CD4-positive, alpha-beta T cell treated with Interleukin-6 for 4 hours (primary cell): ENCODE results near the gene TCP10L.
"Not testable (repeated sequence)": the region's sequence is repeated elsewhere in the genome, so short reads cannot be mapped to it uniquely, and the experiment has no call there.

ENCODE experiments used
- DNase-seq: peaks from one replicate; pipeline ENCODE4 v3.0.0-alpha.2; 2020; ENCODE audit warnings: mixed read lengths

TCP10L gene

DNA sequence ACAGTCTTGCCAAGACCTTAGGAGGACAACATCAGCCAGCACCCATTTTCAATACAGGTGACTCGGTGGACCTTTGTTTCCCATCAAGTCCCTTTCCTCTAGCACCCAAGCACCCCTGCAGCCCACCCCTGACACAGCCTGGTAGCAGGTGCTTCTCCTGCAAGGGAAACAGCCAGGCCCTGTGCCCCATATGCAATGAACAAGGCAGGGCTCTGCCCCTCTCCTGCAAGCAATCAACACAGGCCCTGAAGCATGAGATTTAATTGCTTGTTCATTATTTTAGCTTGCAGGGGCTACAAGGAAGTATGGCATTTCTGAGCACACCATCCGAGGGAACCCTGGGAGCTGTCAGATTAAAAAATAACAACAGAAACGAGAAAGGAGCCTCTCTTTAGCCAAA is 35.4 kb downstream of the TCP10L start:
- no peak for DNase-seq

DNA sequence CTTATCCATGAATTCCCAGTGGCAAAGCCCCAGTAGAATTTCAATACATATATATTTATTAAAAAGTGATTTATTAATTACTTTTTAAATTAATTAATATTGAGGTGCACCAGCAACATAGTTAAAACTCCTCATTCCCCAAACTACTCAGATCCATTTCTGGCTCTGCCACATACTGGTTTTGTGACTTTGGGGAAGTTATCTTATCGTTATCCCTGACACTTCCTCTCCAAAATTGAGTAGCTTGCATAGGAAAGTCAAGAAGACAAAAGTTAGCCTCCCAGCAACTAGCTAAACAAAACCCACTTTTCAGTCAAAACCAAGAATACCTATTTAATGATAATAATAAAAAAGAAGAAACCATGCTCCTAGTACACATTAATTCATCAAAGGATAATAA is 35.9 kb downstream of the TCP10L start:
- DNase-seq: no peak

DNA sequence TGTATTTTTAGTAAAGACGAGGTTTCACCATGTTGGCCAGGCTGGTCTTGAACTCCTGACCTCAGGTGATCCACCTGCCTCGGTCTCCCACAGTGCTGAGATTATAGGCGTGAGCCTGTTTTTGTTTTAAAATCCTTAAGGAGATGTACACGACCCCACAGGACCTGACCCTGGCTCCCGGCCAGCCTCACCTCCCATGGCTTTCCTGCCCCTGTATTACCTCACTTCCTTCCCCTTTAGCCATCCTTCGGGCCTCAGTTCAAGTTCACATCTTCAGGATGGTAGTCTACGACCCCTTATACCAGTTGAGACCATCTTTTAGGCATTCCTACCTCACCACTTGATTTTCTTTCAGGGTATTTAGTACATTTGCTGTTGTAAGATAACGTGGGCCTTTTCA is 36.3 kb downstream of the TCP10L start:
- no peak for DNase-seq

DNA sequence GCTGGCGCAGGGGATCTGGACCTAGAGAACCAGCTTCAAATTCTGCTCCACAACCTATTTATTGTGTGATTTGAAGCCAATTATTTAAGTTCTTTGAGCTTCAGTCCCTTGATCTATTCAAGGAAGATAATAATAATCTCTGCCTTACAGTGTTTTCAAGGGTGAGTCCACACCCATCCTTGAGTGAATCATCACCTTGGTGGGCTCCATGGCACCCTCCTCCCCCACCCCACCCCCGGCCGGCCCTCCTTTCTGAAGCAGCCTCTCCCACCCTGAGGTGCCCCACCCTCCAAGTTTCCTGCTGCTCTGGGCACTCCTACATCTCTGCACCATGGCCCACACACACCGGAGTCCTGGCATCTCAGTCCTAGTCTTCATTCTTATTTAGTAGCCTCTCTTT is 38.3 kb downstream of the TCP10L start:
- DNase-seq: no peak

DNA sequence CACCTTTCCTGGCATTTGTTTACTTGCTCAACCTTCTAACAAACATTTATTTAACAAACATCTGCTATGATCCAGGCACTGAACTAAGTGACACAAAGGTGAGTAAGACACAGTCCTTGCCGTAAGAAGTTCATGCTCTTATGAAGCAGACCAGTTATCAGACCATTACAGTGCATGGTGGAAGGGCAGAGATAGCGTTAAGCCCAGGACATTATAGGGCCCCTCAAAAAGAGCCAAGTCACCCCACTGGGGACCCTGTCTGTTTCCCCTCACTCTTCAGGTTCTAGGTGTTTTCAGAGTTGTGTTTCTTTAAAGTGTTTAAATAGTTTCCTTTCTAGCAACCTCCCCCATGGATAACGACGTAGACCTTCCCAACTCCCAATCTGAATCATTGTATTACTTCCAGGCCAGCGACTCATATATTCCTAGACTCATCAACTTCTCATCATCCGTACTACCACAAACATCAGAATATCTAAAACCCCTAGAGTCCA is 39.3 kb downstream of the TCP10L start:
- no peak for DNase-seq

DNA sequence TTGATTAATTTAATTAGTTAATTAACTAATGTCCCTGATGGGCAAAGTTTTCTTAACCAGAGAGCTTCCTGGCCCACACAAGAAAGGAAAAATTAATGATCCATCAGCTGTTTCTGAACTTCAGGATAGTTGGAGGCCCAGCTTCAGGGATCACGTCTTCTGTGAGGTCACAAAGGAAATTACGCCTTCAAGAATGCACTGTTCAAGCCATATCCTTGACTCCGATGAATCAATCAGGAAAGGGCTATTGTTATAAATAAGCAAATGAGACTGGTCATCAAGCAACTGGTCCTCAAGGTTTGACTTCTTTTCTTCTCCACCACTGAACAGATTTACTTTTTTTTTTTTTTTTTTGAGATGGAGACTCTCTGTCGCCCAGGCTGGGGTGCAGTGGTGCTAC is 40.6 kb downstream of the TCP10L start:
- no peak for DNase-seq

DNA sequence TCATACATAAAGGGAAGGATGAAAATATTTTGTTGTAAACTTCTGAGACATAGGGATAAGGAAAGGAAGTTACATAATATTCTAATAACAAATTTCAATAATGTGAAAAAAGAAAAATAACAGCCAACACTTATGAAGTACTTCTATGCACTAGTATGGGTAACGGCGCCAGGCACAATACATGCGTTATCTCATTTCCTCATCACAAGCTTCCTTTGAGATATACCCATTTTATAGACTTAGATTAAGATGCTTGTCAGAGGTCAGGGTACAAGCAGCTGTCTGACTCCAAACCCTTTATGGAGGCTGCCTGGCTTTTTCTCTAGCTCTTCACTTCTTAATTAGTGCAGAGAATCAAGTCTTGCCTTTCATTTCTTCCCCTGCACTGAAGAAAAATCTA is 41.3 kb downstream of the TCP10L start:
- no peak for DNase-seq

DNA sequence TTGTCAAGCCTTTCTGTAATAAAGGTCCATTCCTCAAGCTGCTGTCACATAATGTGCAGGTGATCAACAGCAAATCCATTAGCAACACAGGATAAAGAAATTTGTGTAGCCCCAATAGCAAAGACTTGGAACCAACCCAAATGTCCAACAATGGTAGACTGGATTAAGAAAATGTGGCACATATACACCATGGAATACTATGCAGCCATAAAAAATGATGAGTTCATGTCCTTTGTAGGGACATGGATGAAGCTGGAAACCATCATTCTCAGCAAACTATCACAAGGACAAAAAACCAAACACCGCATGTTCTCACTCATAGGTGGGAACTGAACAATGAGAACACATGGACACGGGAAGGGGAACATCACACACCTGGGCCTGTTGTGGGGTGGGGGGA is 42.3 kb downstream of the TCP10L start:
- not testable (repeated sequence) for DNase-seq

DNA sequence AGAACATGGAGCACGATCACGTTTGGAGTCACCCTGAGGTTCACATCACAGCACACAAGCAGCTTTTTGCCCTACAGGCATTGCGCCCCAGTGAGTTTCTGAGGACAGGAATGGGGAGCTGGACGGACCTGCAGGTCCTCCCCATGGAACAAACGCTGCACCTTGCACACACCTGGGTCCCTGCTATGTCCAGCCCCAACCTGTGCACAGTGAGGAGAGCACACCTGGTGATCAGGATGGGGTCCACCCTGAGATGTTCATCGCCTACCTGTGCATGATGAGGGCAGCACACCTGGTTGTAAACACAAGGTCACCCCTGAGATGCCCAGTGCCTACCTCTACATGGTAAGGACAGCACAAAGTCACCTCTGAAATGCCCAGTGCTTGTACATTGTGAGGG is 45.9 kb downstream of the TCP10L start:
- DNase-seq: no peak

DNA sequence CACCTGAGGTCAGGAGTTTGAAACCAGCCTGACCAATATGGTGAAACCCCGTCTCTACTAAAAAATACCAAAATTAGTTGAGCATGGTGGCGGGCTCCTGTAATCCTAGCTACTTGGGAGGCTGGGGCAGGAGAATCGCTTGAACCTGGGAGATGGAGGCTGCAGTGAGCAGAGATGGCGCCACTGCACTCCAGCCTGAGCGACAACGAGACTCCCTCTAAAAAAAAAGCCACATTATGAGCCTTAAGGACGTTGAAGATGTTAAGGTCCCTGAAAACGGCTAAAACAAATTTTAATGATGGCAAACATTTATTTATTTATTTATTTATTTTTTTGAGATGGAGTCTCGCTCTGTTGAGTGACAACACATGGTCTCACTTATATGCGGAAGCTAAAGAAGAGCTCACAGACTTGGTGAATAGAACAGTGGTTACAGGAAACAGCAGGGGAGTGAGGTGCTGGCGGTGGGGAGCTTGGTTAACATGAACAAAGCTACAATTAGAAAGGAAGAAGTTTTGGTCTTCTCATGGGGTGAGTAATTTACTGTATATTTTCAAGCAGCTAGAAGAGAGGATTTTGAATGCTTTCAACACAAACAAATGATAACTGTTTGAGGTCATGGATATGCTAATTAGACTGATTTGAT is 47.1 kb downstream of the TCP10L start:
- DNase-seq: peak; percentile 42

DNA sequence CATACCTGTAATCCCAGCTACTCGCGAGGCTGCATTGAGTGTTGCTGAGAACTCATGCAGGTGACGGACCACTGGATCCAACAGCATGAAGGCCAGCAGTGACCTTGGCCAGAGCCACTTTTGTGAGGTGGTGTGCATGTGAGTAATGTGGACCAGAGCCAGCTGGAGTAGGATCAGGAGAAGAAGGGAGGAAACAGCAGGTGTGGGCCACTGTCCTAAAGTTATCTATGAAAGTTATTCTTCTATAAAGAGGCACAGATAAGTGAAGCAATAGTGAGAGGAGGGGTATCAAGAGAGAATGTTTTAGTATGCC is 47.8 kb downstream of the TCP10L start:
- no peak for DNase-seq

DNA sequence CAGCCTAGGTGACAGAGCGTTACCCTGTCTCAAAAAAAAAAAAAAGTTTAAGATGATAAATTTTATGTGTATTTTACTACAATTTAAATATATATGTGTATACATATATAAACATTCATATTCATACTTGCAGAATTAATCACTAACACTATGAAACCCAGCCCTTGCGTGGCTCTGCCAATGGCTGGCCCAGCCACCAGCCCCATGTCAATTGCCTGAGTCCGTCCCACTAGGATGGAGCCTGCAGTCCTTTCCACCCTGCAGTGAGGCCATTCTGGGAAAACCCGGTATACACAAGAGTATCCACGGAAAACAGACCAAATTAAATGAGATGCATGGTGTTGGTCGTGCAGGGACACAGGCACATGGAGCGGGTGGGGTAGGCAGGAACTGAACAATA is 49.7 kb downstream of the TCP10L start:
- DNase-seq: no peak

DNA sequence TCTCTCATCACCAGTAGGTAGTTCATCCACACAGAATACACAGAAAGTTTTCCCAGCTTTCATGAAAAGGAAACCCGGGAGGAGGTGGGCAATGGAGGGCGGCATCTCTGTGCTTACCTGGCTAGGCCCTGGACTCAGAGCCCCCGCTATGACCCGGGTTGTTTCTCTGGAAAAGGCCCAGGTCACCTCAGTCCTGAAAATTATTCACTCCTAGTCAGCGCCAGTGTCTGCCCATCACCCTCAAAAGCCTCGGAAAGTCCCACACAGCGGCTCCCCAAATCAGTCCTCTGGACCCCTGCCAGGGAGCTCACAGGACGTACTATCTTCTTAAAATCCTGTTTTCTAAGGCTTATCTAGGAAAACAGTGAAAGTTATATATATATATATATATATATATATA is 51.2 kb downstream of the TCP10L start:
- no peak for DNase-seq

DNA sequence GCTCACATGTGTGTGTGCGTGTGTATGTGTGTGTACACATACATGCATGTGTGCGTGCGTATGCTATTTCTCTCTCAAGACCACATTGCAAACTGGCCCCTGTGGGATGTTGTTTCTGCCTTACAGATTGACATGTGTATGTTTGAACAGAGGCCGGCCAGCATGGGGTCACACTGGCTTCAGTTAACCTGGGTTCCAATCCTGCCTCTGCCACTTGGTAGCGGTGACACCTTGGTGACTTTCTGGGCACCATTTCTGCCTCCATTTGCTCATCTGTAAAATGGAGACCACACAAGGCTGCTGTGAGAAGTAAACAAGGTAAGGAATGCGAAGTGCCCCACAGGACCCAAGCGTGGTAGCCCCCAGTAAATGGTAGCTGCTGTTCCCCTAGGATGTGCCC is 51.7 kb downstream of the TCP10L start:
- no peak for DNase-seq

DNA sequence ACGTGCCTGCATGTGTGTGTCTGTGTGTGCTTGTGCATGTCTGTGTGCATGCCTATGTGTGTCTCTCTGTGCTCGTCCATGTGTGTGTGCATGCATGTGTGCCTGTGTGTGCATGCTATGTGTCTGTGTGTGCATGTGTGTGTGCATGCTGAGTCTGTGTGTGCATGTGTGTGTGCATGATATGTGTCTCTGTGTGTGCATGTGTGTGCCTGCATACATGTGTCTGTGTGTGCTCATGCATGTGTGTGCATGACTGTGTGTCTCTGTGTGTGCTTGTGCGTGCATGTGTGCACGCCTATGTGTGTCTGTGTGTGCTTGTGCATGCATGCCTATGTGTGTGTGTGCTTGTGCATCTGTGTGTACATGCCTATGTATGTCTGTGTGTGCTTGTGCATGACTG is 52.3 kb downstream of the TCP10L start:
- no peak for DNase-seq

DNA sequence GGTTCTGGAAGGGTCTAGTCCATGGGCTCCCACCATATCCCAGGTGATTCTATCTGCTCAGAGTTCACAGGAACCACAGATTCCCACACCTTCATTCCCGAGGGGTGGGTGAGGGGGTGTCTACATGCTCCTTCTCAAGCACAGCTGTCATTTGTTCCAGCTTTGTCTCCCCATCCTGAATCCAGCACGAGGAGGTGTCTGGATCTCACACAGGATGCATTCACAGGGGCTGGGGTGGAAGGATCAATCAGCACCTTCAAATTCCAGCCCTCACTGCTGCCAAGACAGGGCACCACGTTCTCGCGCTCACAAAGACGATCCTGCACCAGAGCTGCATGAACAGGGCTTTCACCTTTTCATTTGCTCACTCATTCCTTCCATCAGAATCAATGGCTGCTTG is 52.7 kb downstream of the TCP10L start:
- no peak for DNase-seq

DNA sequence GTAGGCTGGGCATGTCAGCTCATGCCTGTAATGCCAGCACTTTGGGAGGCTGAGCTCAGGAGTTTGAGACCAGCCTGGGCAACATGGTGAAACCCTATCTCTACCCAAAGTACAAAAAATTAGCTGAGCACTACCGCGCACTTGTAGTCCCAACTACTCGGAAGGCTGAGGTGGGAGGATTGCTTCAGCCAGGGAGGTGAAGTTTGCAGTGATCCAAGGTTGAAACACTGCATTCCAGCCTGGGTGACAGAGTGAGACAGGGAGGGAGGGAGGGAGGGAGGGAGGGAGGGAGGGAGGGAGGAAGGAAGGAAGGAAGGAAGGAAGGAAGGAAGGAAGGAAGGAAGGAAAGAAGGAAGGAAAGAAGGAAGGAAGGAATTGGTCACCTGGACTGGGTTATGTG is 53.8 kb downstream of the TCP10L start:
- DNase-seq: not testable (repeated sequence)

DNA sequence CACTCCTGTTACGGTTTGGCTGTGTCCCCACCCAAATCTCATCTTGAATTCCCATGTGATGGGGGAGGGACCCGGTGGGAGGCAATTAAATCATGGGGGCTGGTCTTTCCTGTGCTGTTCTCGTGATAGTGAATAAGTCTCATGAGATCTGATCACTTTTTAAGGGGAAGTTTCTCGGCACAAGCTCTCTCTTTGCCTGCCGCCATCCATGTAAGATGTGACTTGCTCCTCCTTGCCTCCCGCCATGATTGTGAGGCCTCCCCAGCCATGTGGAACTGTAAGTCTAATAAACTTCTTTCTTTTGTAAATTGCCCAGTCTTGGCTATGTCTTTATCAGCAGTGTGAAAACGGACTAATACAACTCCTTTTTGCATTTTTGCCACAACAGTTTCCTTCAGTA is 54.5 kb downstream of the TCP10L start:
- not testable (repeated sequence) for DNase-seq

DNA sequence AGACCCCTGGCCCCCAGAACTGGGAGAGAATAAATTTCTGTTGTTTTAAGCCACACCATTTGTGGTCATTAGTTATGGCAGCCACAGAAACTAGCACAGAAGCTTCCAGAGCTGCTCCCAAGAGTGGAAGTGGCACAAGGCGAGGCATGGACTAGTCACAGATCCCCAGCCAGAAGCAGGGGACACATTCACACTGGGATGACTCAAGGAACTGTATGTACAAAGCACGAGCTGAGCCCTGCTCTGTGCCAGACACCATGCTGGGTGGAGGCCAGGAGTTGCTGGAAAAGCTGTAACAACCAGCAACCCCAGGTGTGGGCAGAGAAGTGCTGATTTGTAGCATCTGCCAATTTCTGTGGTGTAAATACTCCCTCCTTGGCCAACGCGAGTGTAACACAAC is 55.6 kb downstream of the TCP10L start:
- DNase-seq: no peak

DNA sequence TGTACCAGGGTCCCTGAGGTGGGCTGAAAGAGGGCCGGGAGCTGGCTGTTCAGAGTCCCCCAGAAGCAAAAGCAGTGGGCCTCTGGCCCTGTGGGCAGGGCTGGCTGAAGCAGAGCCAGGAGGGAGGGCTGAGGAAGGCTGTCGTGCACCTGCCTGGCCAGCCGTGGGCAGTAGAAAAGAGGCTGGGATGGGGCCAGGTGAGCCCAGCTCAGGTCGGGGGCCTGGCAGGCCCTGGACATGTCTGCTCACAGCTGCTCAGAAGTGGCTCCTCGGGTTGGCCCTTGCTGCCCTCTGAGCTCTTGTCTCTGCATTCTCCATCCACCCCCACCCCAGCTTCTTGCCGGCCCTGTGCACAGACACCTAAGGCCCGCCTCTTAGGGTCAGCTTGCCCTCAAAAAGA is 60.0 kb downstream of the TCP10L start:
- DNase-seq: no peak

DNA sequence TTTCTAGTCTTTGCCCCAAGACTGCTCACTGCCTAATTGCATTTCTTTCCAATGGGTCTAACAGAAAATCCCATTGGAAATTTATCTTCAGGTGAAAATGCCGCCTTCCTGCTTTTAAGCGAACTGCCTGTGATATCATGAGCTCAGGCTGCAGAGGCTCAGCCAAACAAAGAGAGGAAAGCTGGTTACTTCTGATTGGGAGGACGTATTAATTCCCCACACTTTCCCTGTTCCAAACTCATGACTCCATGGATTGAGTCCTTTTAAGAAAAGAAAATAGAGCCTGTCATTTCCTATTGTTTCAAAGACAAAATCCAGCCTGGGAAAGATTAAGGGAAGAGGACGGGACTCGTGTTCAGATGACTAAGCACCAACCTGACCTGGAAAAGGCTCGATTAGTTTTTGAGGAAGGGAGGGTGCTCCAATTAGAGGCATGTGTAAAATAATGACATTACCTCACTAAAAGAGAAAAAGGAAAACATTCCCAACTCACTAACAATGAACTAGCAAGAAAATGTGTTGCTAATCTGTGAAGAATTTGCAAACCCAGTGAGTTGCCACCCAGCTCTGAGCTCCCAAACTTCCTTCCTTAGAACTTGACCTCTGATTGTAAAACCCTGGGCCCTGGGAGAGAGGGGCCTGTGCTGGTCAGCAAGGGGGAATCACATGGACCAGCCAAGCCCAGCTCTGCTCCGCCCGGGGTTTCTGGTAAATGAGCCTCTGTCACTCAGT is 61.2 kb downstream of the TCP10L start:
- DNase-seq: no peak
